ENCODE data around the gene MRPL36. TPM values are rescaled to one million over a fixed set of nuclear protein-coding genes. Genes with fewer than 3 reads are reported as not detected.

MRPL36 gene
- total and polyA plus RNA-seq, 4 experiments from 2014 or later: 30.7 to 85.1 (median 54.7) TPM

DNA sequence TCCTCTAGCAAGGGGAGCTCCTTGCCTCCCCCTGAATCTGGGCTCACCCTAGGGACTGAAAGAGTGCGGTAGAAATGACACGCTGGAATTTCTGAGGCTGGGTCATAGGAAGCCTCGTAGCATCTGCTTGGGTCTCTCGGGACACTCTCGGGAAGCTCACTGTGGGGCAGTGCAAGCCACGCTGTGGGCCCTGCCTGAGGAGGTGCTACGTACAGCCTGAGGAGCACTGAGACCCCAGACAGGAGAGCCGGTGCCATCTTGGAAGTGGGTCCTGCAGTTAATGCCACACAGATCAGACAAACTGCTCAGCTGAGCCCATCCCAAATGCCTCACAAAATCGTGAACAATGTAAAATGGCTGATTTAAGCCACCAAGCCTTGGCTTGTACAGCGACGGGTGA is 1.8 kb downstream of the MRPL36 start:
- Mint-ChIP-seq H3K27ac (peak overlapping the region in 2 of 7 donors; percentile 51 to 92), H3K4me3 (peak overlapping the region in 7 of 8 donors; percentile 24 to 96 (median 46))

GRCh38 chr5:1797103-1797800 is 2.4 kb downstream of the MRPL36 start:
- CTCF ChIA-PET (ENCODE audit: partially characterized antibody): no interaction called here
- no peak overlapping the region for H3K4me3 ChIP-seq (ENCODE audit: low read length in 2 of 2)
- DNase-seq: no peak
- intact Hi-C loops (cut with micrococcal nuclease): loop anchor here (10.0 kb wide), 1 partner anchor 452 kb away; the partner anchor contains the start of gene CLPTM1L
- POLR2A ChIA-PET (ENCODE audit: partially characterized antibody): no interaction called here
- no peak overlapping the region for H3K27ac ChIP-seq (ENCODE audit: low read depth, low read length)
- H3K36me3 Mint-ChIP-seq: peaks cover 3 to 42% of the 10 kb centered on the region in 2 donors
- H3K4me1 ChIP-seq (ENCODE audit: insufficient read depth, low read length): peaks cover 62% of the 10 kb centered on the region
- peaks cover 10% of the 10 kb centered on the region for H3K36me3 ChIP-seq (ENCODE audit: insufficient read depth, low read length)
- no peaks in the 10 kb centered on the region for H3K9me3 ChIP-seq (ENCODE audit: control insufficient read depth in 1 of 2, low read length in 2 of 2)
- peak overlapping the region in 2 of 7 donors; percentile 36 to 92 for H3K27ac Mint-ChIP-seq
- H3K27me3 ChIP-seq (ENCODE audit: insufficient read depth, low read length): no peaks in the 10 kb centered on the region
- H3K9me3 Mint-ChIP-seq: peaks cover 0 to 4% (median 0%) of the 10 kb centered on the region in 8 donors
- peaks cover 36 to 76% (median 54%) of the 10 kb centered on the region in 4 donors for H3K4me1 Mint-ChIP-seq
- H3K27me3 Mint-ChIP-seq: peaks cover 0 to 2% of the 10 kb centered on the region in 2 donors
- peak overlapping the region in 3 of 8 donors; percentile 12 to 96 (median 24) for H3K4me3 Mint-ChIP-seq

More for the DNA sequence above, 1.8 kb downstream of the MRPL36 start:
- ChIA-PET CTCF (ENCODE audit: partially characterized antibody) (no interaction called here), POLR2A (ENCODE audit: partially characterized antibody) (no interaction called here)
- Histone ChIP-seq H3K4me1 (ENCODE audit: insufficient read depth, low read length) (peaks cover 62% of the 10 kb centered on the region), H3K36me3 (ENCODE audit: insufficient read depth, low read length) (peaks cover 13% of the 10 kb centered on the region), H3K27me3 (ENCODE audit: insufficient read depth, low read length) (no peaks in the 10 kb centered on the region), H3K4me3 (ENCODE audit: low read length in 2 of 2) (no peak overlapping the region), H3K27ac (ENCODE audit: low read depth, low read length) (no peak overlapping the region), H3K9me3 (ENCODE audit: control insufficient read depth in 1 of 2, low read length in 2 of 2) (no peaks in the 10 kb centered on the region)
- H3K36me3 Mint-ChIP-seq: peaks cover 4 to 41% of the 10 kb centered on the region in 2 donors
- no peak for DNase-seq
- peaks cover 0 to under 1% of the 10 kb centered on the region in 2 donors for H3K27me3 Mint-ChIP-seq
- intact Hi-C loops (cut with micrococcal nuclease): loop anchor here (10.0 kb wide), 1 partner anchor 453 kb away; the partner anchor contains the start of gene CLPTM1L
- H3K4me1 Mint-ChIP-seq: peaks cover 33 to 76% (median 52%) of the 10 kb centered on the region in 4 donors
- peaks cover 0 to 3% (median 0%) of the 10 kb centered on the region in 8 donors for H3K9me3 Mint-ChIP-seq

DNA sequence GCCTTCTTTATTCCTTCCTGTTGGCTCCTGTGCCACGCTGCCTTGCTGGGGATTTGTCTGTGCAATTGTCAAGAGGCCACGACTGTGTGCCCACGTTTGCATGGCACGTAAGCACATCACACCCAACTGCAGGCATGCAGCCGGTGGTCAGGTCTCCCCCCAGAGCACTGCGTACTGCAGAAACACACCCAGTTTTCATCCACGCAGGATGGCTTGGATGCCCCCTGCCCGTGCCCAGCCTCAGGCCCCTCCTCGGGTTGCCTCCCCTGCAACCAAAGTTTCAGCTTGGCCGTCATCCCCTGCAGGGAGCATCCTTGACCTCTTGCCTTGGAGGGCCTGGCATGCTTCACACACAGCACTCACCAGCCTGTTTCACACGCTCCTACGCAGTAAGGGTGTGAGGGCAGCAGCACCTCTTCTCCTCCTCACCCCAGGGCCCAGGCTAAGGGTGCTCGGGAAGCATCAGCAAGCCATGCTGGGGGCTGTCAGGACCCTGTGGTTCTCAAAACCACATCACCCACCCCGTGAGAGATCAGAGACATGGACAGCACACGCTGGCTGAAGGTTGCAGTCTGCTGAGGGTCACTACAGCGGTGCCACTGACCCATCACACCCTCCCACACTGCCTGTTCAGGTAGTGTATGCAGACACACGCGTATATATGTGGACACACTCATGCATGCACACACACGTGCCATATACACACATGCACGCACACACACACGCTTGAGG is 3.1 kb downstream of the MRPL36 start:
- H3K4me3 Mint-ChIP-seq: no peak overlapping the region
- POLR2A ChIA-PET (ENCODE audit: partially characterized antibody): no interaction called here
- peaks cover 37 to 78% (median 54%) of the 10 kb centered on the region in 4 donors for H3K4me1 Mint-ChIP-seq
- peaks cover 10% of the 10 kb centered on the region for H3K36me3 ChIP-seq (ENCODE audit: insufficient read depth, low read length)
- intact Hi-C loops (cut with micrococcal nuclease): loop anchor here (10.0 kb wide), 1 partner anchor 452 kb away; the partner anchor contains the start of gene CLPTM1L
- DNase-seq: no peak
- no peak overlapping the region for H3K27ac ChIP-seq (ENCODE audit: low read depth, low read length)
- H3K27me3 ChIP-seq (ENCODE audit: insufficient read depth, low read length): no peaks in the 10 kb centered on the region
- peaks cover 0 to 42% of the 10 kb centered on the region in 2 donors for H3K36me3 Mint-ChIP-seq
- peaks cover 62% of the 10 kb centered on the region for H3K4me1 ChIP-seq (ENCODE audit: insufficient read depth, low read length)
- no peaks in the 10 kb centered on the region for H3K9me3 ChIP-seq (ENCODE audit: control insufficient read depth in 1 of 2, low read length in 2 of 2)
- no peak overlapping the region for H3K4me3 ChIP-seq (ENCODE audit: low read length in 2 of 2)
- H3K27me3 Mint-ChIP-seq: peaks cover 0 to 2% of the 10 kb centered on the region in 2 donors
- peak overlapping the region in 2 of 7 donors; percentile 36 to 62 for H3K27ac Mint-ChIP-seq
- CTCF ChIA-PET (ENCODE audit: partially characterized antibody): no interaction called here
- peaks cover 0 to 4% (median 0%) of the 10 kb centered on the region in 8 donors for H3K9me3 Mint-ChIP-seq

DNA sequence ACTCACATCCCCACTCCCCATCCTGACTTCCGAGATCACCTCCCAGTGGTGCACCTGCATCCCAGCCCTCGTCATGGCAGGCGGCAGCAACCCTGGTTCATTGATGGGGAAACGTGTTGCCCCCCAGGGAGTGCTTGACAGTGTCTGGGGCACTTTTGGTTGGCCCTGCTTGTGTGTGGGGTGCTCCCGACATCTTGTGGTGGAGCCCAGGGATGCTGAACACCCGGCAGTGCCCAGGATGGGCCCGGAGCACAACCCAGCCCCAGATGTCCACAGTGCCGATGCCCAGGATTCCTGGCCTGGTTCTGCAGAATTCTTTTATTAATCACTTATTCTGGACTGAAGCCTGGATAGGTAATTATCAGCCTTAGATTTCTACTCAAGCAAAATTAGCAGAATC is 3.7 kb downstream of the MRPL36 start:
- Mint-ChIP-seq H3K36me3 (peaks cover 0 to 41% of the 10 kb centered on the region in 2 donors), H3K27ac (peak overlapping the region in 1 of 7 donors; percentile 62), H3K4me3 (no peak overlapping the region), H3K27me3 (peaks cover 0 to 2% of the 10 kb centered on the region in 2 donors), H3K9me3 (peaks cover 0 to 4% (median 0%) of the 10 kb centered on the region in 8 donors), H3K4me1 (peaks cover 38 to 84% (median 56%) of the 10 kb centered on the region in 4 donors)
- H3K36me3 ChIP-seq (ENCODE audit: insufficient read depth, low read length): peaks cover 10% of the 10 kb centered on the region
- intact Hi-C loops (cut with micrococcal nuclease): loop anchor here (10.0 kb wide), 1 partner anchor 451 kb away; the partner anchor contains the start of gene CLPTM1L
- ChIA-PET POLR2A (ENCODE audit: partially characterized antibody) (no interaction called here), CTCF (ENCODE audit: partially characterized antibody) (no interaction called here)
- no peaks in the 10 kb centered on the region for H3K27me3 ChIP-seq (ENCODE audit: insufficient read depth, low read length)
- no peaks in the 10 kb centered on the region for H3K9me3 ChIP-seq (ENCODE audit: control insufficient read depth in 1 of 2, low read length in 2 of 2)
- no peak for DNase-seq
- H3K27ac ChIP-seq (ENCODE audit: low read depth, low read length): no peak overlapping the region
- peaks cover 68% of the 10 kb centered on the region for H3K4me1 ChIP-seq (ENCODE audit: insufficient read depth, low read length)
- no peak overlapping the region for H3K4me3 ChIP-seq (ENCODE audit: low read length in 2 of 2)

DNA sequence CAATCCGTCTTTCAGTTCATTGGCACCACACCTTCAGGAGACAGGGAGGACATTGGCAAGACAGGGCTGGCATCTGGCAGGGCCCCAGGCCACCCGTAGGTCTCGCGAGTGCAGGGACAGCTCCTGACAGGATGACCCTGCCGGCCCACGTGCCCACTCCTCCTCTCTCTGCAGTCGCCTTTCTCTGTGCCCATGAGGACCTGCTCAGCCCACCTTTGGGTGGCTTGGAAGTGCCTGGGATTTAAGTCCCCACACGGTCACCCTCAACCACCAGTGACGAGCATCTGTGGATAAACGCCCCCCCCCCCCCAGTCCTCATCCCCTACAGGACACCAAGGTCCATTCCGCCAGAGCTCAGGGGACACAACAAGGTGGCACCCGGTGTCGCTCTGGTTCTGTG is 4.1 kb downstream of the MRPL36 start:
- Histone ChIP-seq H3K9me3 (ENCODE audit: control insufficient read depth in 1 of 2, low read length in 2 of 2) (no peaks in the 10 kb centered on the region), H3K4me3 (ENCODE audit: low read length in 2 of 2) (no peak overlapping the region), H3K27me3 (ENCODE audit: insufficient read depth, low read length) (no peaks in the 10 kb centered on the region), H3K27ac (ENCODE audit: low read depth, low read length) (no peak overlapping the region), H3K4me1 (ENCODE audit: insufficient read depth, low read length) (peaks cover 65% of the 10 kb centered on the region), H3K36me3 (ENCODE audit: insufficient read depth, low read length) (peaks cover 10% of the 10 kb centered on the region)
- Mint-ChIP-seq H3K9me3 (peaks cover 0 to 4% (median 0%) of the 10 kb centered on the region in 8 donors), H3K36me3 (peaks cover 0 to 36% of the 10 kb centered on the region in 2 donors), H3K27me3 (peaks cover 0 to 2% of the 10 kb centered on the region in 2 donors), H3K27ac (peak overlapping the region in 4 of 7 donors; percentile 11 to 98 (median 62)), H3K4me1 (peaks cover 40 to 86% (median 56%) of the 10 kb centered on the region in 4 donors), H3K4me3 (peak overlapping the region in 3 of 8 donors; percentile 8 to 20 (median 8))
- CTCF ChIA-PET (ENCODE audit: partially characterized antibody): no interaction called here
- intact Hi-C loops (cut with micrococcal nuclease): loop anchor here (10.0 kb wide), 1 partner anchor 451 kb away; the partner anchor contains the start of gene CLPTM1L
- POLR2A ChIA-PET (ENCODE audit: partially characterized antibody): no interaction called here
- no peak for DNase-seq

- Mint-ChIP-seq H3K36me3 (peaks cover 0 to 30% of the 10 kb centered on the region in 2 donors), H3K9me3 (peaks cover 0 to 4% (median 0%) of the 10 kb centered on the region in 8 donors), H3K4me3 (peak overlapping the region in 3 of 8 donors; percentile 8 to 42 (median 8)), H3K27me3 (peaks cover 0 to 2% of the 10 kb centered on the region in 2 donors), H3K27ac (peak overlapping the region in 4 of 7 donors; percentile 11 to 98 (median 79)), H3K4me1 (peaks cover 39 to 90% (median 54%) of the 10 kb centered on the region in 4 donors)
- no peak for DNase-seq
- Histone ChIP-seq H3K27me3 (ENCODE audit: insufficient read depth, low read length) (no peaks in the 10 kb centered on the region), H3K36me3 (ENCODE audit: insufficient read depth, low read length) (peaks cover 10% of the 10 kb centered on the region), H3K4me3 (ENCODE audit: low read length in 2 of 2) (no peak overlapping the region), H3K9me3 (ENCODE audit: control insufficient read depth in 1 of 2, low read length in 2 of 2) (no peaks in the 10 kb centered on the region), H3K27ac (ENCODE audit: low read depth, low read length) (no peak overlapping the region), H3K4me1 (ENCODE audit: insufficient read depth, low read length) (peaks cover 67% of the 10 kb centered on the region)
- intact Hi-C loops (cut with micrococcal nuclease): loop anchor here (5.0 to 10.0 kb wide), 2 partner anchors 278 to 450 kb away; partner anchors contain the start of gene CLPTM1L
- POLR2A ChIA-PET (ENCODE audit: partially characterized antibody): no interaction called here
- CTCF ChIA-PET (ENCODE audit: partially characterized antibody): no interaction called here
Observed at GRCh38 chr5:1794901-1795290, 4.7 kb downstream of the MRPL36 start.
